ENCODE measurements around the gene NOX5.

DNA sequence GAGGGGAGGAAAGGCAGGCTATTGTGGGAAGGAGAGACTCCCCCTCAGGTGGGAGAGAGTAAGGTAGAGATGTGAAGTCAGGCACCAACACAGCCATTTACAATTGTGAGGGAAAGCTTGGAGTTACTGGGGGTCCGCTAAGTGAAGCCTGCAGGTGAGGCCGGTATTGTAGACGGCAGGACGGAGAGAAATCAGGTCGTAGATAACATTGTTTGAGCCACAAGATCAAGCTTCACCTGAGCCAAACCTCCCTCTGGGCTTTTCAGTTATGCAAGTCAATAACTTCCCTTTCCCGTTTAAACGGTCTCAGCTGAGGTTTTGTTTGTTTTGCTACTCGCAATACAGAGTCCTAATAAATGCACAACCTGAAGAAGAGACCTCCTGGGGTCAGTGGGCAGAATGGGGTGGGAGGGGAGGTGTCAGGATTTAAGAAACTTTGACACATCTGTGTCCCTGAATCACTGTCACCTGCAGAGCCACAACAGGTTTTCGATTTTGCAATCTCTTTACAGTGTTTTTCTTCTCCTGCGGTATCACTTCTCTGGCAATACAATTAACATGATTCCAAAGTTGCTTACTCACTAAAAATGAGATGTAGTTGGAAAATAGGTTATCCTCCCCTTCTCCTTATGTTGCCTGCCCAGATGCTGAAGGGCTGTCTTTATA, 73.9 kb downstream of the NOX5 start:
- TF ChIP-seq, protein P1, sequence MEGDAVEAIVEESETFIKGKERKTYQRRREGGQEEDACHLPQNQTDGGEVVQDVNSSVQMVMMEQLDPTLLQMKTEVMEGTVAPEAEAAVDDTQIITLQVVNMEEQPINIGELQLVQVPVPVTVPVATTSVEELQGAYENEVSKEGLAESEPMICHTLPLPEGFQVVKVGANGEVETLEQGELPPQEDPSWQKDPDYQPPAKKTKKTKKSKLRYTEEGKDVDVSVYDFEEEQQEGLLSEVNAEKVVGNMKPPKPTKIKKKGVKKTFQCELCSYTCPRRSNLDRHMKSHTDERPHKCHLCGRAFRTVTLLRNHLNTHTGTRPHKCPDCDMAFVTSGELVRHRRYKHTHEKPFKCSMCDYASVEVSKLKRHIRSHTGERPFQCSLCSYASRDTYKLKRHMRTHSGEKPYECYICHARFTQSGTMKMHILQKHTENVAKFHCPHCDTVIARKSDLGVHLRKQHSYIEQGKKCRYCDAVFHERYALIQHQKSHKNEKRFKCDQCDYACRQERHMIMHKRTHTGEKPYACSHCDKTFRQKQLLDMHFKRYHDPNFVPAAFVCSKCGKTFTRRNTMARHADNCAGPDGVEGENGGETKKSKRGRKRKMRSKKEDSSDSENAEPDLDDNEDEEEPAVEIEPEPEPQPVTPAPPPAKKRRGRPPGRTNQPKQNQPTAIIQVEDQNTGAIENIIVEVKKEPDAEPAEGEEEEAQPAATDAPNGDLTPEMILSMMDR (IDR thresholded peaks at IDR 0.05; ENCODE audit: poor library complexity, severe bottlenecking), result no peak
- no peak for TF ChIP-seq POLR2AphosphoS5 (IDR thresholded peaks at IDR 0.05)
- no peak for TF ChIP-seq MXI1 (conservative IDR thresholded peaks at IDR 0.05; ENCODE audit: poor library complexity, severe bottlenecking)
- TF ChIP-seq EZH2 (IDR thresholded peaks at IDR 0.05; ENCODE audit: borderline replicate concordance, insufficient read depth, low read length, poor library complexity, severe bottlenecking), result no peak
